ENCODE results near the gene GAB3. TPM values are rescaled to one million over a fixed set of nuclear protein-coding genes. Genes with fewer than 3 reads are reported as not detected.

The GAB3 gene
- total and polyA plus RNA-seq, 2 of the 4 experiments (the other 2 are of a cell fraction): 2.2 to 3.7 TPM

GRCh38 chrX:154650221-154650510, 100.7 kb downstream of the GAB3 start:
- H3K9me3 ChIP-seq (ENCODE audit: control insufficient read depth, insufficient read depth, low read length): no peaks in the 10 kb centered on the region; the same call in 1 of the 2 replicates
- in situ Hi-C loops (cut with MboI; ENCODE audit: low sequenced_read_pairs) (no loop called here), dilution Hi-C loops (cut with HindIII; ENCODE audit: low sequenced_read_pairs, unreplicated experiment) (no loop called here), intact Hi-C loops (cut with micrococcal nuclease) (no loop called here)
- ChIA-PET POLR2A (ENCODE audit: unreplicated experiment) (no interaction called here), CTCF (no interaction called here)
- H2BK15ac ChIP-seq (ENCODE audit: low read depth, low read length): no peak overlapping the region
- H3K9ac ChIP-seq (ENCODE audit: low read depth, low read length): no peak overlapping the region
- H2BK120ac ChIP-seq (ENCODE audit: low read depth, low read length): no peak overlapping the region
- H4K20me1 ChIP-seq (ENCODE audit: insufficient read depth, low read length): no peaks in the 10 kb centered on the region
- no peak overlapping the region for H4K5ac ChIP-seq (ENCODE audit: low read depth, low read length)
- H3K14ac ChIP-seq (replicated peaks; ENCODE audit: low read depth, low read length): no peak overlapping the region
- no peak overlapping the region for H3K4ac ChIP-seq (ENCODE audit: low read depth, low read length)
- no peak overlapping the region for H3K27ac ChIP-seq (ENCODE audit: insufficient read depth, low read length)
- H4K91ac ChIP-seq (ENCODE audit: insufficient read depth, low read depth, low read length): no peak overlapping the region
- H3K27me3 ChIP-seq (ENCODE audit: control insufficient read depth, insufficient read depth, low read length): no peaks in the 10 kb centered on the region
- no peak overlapping the region for H3K18ac ChIP-seq (ENCODE audit: low read depth, low read length)
- H3K9me1 ChIP-seq (ENCODE audit: insufficient read depth, low read length): no peaks in the 10 kb centered on the region
- H2AFZ ChIP-seq (replicated peaks; ENCODE audit: low read length, poor library complexity): no peak overlapping the region
- no peak overlapping the region for H3K23ac ChIP-seq (ENCODE audit: low read depth, low read length)
- no CpG with 5 or more reads among the region's 13 CpGs for WGBS, 2 experiments (ENCODE audit: extremely low coverage in 2 of 2, insufficient read length in 1 of 2)
- H3K4me2 ChIP-seq (ENCODE audit: low read depth, low read length): no peak overlapping the region
- H3K36me3 ChIP-seq (ENCODE audit: control insufficient read depth, insufficient read depth, low read length): no peaks in the 10 kb centered on the region
- H2BK20ac ChIP-seq (ENCODE audit: low read depth, low read length): no peak overlapping the region
- H3K4me1 ChIP-seq (ENCODE audit: control insufficient read depth, insufficient read depth, low read length): no peaks in the 10 kb centered on the region
- H2AK9ac ChIP-seq (replicated peaks; ENCODE audit: low read depth, low read length, poor library complexity): no peak overlapping the region
- H4K8ac ChIP-seq (ENCODE audit: low read depth in 2 of 2, low read length in 2 of 2): no peak overlapping the region
- no peaks in the 10 kb centered on the region for H3K79me1 ChIP-seq (ENCODE audit: low read depth in 1 of 2, low read length in 2 of 2)
- H2BK5ac ChIP-seq (ENCODE audit: low read depth, low read length, poor library complexity, severe bottlenecking): no peak overlapping the region
- TF ChIP-seq MAZ (IDR thresholded peaks at IDR 0.05; ENCODE audit: borderline replicate concordance, low read depth, low read length): no peak
- no peak for TF ChIP-seq RAD21 (IDR thresholded peaks at IDR 0.05; ENCODE audit: low read length)
- TF ChIP-seq USF2 (IDR thresholded peaks at IDR 0.05; ENCODE audit: low read depth, low read length): no peak
- TF ChIP-seq ELK1 (IDR thresholded peaks at IDR 0.05; ENCODE audit: borderline replicate concordance, low read depth, low read length): no peak
- no peak for TF ChIP-seq MXI1 (IDR thresholded peaks at IDR 0.05; ENCODE audit: borderline replicate concordance, low read depth, low read length)
- TF ChIP-seq NFE2L2 (IDR thresholded peaks at IDR 0.05; ENCODE audit: low read depth, low read length): no peak
- TF ChIP-seq SMC3 (IDR thresholded peaks at IDR 0.05; ENCODE audit: low read depth, low read length): no peak
- TF ChIP-seq FOS (IDR thresholded peaks at IDR 0.05; ENCODE audit: low read depth, low read length): no peak
- H2AK5ac ChIP-seq (ENCODE audit: low read depth, low read length): no peak overlapping the region
- no peak overlapping the region for H3K56ac ChIP-seq (ENCODE audit: extremely low read depth, insufficient read depth, low read length)
- no peak overlapping the region for H3K4me3 ChIP-seq (ENCODE audit: insufficient read depth, low read depth, low read length)
- no TSS peak for BruUV-seq (replicated peaks)
- DNase-seq (no peak), ATAC-seq (ENCODE audit: low read depth) (no peak)
